Common myeloid progenitor, CD34-positive (primary cell): ENCODE measurements around the gene CIBAR2.

Experiments
- CTCF ChIA-PET: fragments of 350-600 bp; sonication (Branson Sonifier 250); formaldehyde crosslinking; loops from one replicate; lab custom pipeline; 2021; ENCODE audit warnings: antibody characterized with exemption; lab: Charles Lee
- POLR2A ChIA-PET: fragments of 350-600 bp; sonication (Branson Sonifier 250); formaldehyde crosslinking; loops from one replicate; lab custom pipeline; 2021; ENCODE audit warnings: antibody characterized with exemption; lab: Charles Lee
- DNase-seq, 3 donors: peaks; one replicate each; pipeline versions ENCODE4 v3.0.0 to v3.0.0-alpha.2; 2013
- H3K27ac ChIP-seq, 2 experiments: 1 replicate in 1 of 2; 2 replicates in 1 of 2; pipeline ENCODE4 v1.7.0; 2013; ENCODE audit warnings: inconsistent platforms in 2 of 2, low read length in 2 of 2, mild to moderate bottlenecking in 2 of 2, low read depth in 1 of 2, moderate library complexity in 1 of 2; ENCODE audit not compliant: severe bottlenecking in 2 of 2, insufficient read depth in 1 of 2, poor library complexity in 1 of 2
- H3K27me3 ChIP-seq, 5 experiments: replicated peaks in 2 of 5; 1 replicate in 3 of 5; 2 replicates in 2 of 5; pipeline versions ENCODE4 v1.6.1 to v1.7.0; 2013; ENCODE audit warnings: low read length in 4 of 5, mild to moderate bottlenecking in 2 of 5, moderate library complexity in 2 of 5, inconsistent platforms in 1 of 5; ENCODE audit not compliant: insufficient read depth in 5 of 5, control insufficient read depth in 4 of 5
- H3K36me3 ChIP-seq, 4 experiments: 1 replicate in 2 of 4; 2 replicates in 2 of 4; pipeline versions ENCODE4 v1.6.1 to v1.7.0; 2013; ENCODE audit warnings: low read length in 3 of 4, control low read depth in 1 of 4, mild to moderate bottlenecking in 1 of 4; ENCODE audit not compliant: control insufficient read depth in 4 of 4, insufficient read depth in 4 of 4
- H3K4me1 ChIP-seq, 4 experiments: 1 replicate in 3 of 4; 2 replicates in 1 of 4; pipeline versions ENCODE4 v1.6.1 to v1.7.1; 2013; ENCODE audit warnings: low read length in 3 of 4, mild to moderate bottlenecking in 3 of 4, control low read depth in 1 of 4, inconsistent platforms in 1 of 4, moderate library complexity in 1 of 4; ENCODE audit not compliant: control insufficient read depth in 4 of 4, insufficient read depth in 4 of 4; ENCODE audit errors: control extremely low read depth in 1 of 4
- H3K4me3 ChIP-seq, 7 experiments: 1 replicate in 4 of 7; 2 replicates in 3 of 7; pipeline versions ENCODE4 v1.5.1 to v1.7.0; 2013; ENCODE audit warnings: mild to moderate bottlenecking in 7 of 7, low read length in 6 of 7, moderate library complexity in 6 of 7, inconsistent platforms in 2 of 7, low read depth in 2 of 7, control low read depth in 1 of 7; ENCODE audit not compliant: insufficient read depth in 4 of 7, control insufficient read depth in 1 of 7; ENCODE audit errors: extremely low read depth in 1 of 7
- H3K9me3 ChIP-seq, 5 experiments: 1 replicate in 4 of 5; 2 replicates in 1 of 5; pipeline versions ENCODE4 v1.6.1 to v1.7.1; 2013; ENCODE audit warnings: low read length in 4 of 5, mild to moderate bottlenecking in 2 of 5, inconsistent platforms in 1 of 5, low read depth in 1 of 5, moderate library complexity in 1 of 5; ENCODE audit not compliant: control insufficient read depth in 4 of 5, insufficient read depth in 2 of 5; ENCODE audit errors: control extremely low read depth in 1 of 5
- WGBS: methylation state at CpG from one replicate; pipeline ENCODE4 v1.1.5; 2013; ENCODE audit not compliant: insufficient coverage; 5-methylcytosine and 5-hydroxymethylcytosine counted together

Gene CIBAR2

DNA sequence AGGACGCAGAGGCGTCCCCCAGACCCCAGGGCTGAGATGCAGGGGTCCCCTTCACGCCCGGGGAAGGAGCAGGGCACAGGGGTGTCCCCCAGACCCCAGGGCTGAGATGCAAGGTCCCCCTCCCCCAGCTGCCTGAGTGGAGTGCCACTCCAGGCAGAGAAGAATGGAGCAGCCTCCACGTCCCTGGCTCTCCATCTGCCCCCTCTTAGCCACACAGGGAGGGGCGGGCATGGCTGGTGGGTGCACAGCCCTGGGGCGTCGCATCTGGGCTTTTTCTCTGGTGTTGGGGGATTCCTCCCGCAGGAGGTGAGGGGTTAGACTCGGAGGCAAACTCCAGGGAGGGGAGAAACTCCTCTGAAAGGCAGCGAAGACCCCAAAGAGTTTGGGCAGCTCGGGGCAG, 17.5 kb downstream of the CIBAR2 start:
- H3K27me3 ChIP-seq = no peaks in the 10 kb centered on the region
- no peak overlapping the region for H3K4me3 ChIP-seq
- DNase-seq = no peak
- H3K36me3 ChIP-seq = no peaks in the 10 kb centered on the region
- ChIA-PET CTCF (no interaction called here), POLR2A (no interaction called here)
- no peaks in the 10 kb centered on the region for H3K9me3 ChIP-seq
- H3K27ac ChIP-seq = no peak overlapping the region
- H3K4me1 ChIP-seq = peaks cover 0 to 18% (median 2%) of the 10 kb centered on the region in 4 experiments
- 94% methylated on average over 10 of the region's 12 CpGs for WGBS

DNA sequence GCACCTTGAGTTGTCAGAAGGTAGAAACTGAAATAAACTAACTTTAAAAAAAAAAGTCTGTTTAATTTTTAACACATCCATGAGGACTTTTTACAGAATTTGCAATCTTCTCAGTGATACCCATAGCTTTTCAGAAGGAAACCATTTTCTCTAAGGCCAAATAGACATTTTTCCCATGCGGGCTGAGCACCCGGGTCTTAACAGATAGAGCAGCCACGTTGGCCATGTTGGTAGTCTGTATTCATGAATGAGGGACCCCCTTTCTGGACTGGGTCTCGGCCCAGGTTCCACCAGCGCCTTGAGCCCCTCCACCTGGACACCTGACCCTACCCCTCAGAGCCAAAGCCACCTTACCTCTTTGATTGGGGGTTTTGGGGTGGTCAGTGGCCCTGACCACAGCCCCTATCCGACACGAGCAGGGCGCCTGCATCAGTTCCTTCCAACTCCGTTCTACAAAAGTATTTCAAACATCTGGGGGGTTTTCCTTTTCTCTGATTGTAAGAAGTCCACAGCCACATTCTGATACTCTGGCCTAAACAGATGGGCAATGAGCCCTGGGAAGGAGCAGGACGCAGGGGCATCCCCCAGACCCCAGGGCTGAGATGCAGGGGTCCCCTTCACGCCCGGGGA, 18.0 kb downstream of the CIBAR2 start:
- Histone ChIP-seq H3K9me3 (no peaks in the 10 kb centered on the region), H3K36me3 (no peaks in the 10 kb centered on the region), H3K27me3 (no peaks in the 10 kb centered on the region), H3K4me3 (no peak overlapping the region), H3K4me1 (peaks cover 0 to 18% (median 2%) of the 10 kb centered on the region in 4 experiments), H3K27ac (no peak overlapping the region)
- ChIA-PET POLR2A (no interaction called here), CTCF (interaction anchor here (0.6 kb wide), 1 partner anchor 240 kb away, joined by 4 read pairs; no protein-coding TSS in a partner anchor)
- no peak for DNase-seq
- WGBS = 99% methylated on average over 10 of the region's 12 CpGs

DNA sequence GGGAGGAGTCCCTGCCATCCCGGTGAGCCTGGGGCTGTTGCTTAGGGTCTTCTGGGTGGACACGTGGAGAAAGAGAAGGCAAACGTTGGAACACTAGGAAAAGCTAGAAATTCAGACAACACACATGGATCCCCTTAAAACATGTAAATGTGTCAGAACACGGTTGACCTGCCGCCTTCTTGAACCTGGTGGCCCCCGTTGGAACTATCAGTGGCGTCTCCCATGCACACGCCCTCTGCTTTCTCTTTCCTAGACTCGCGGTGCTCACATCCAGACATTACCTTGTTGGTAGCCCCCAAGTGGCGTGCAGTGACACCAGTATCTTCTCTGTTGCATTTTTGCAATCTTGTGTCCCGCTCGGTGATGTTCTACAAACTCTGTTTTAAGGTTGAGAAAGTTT, 18.6 kb downstream of the CIBAR2 start:
- no peaks in the 10 kb centered on the region for H3K27me3 ChIP-seq
- H3K36me3 ChIP-seq = no peaks in the 10 kb centered on the region
- CTCF ChIA-PET = no interaction called here
- H3K9me3 ChIP-seq = no peaks in the 10 kb centered on the region
- 93% methylated on average over 12 of the region's 13 CpGs for WGBS
- peaks cover 0 to 20% (median 2%) of the 10 kb centered on the region in 4 experiments for H3K4me1 ChIP-seq
- POLR2A ChIA-PET = no interaction called here
- H3K27ac ChIP-seq = no peak overlapping the region
- no peak overlapping the region for H3K4me3 ChIP-seq
- DNase-seq = no peak

DNA sequence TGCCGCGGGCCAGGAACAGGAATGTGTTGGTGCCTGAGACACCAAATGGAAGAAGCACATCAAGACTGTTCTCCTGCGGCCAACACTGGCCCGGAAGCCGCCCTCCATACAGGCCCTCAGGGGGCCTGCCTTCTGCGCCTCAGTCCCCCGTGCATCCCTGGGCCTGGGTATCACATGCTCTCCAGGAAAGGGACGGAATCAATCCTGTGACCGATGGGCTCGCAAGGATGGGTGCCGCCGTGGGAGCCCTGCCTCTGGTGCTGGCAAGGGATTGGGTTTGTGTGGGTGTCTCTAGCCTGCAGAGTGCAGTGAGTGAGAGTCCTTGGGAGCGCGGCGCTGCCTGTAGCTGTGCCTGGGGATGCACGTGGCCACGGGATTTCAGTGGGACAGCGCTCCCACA, 19.4 kb downstream of the CIBAR2 start:
- Histone ChIP-seq H3K4me1 (peaks cover 0 to 20% (median 2%) of the 10 kb centered on the region in 4 experiments), H3K4me3 (no peak overlapping the region), H3K9me3 (no peaks in the 10 kb centered on the region), H3K27me3 (no peaks in the 10 kb centered on the region), H3K36me3 (no peaks in the 10 kb centered on the region), H3K27ac (no peak overlapping the region)
- 93% methylated on average over 12 of the region's 18 CpGs for WGBS
- ChIA-PET POLR2A (no interaction called here), CTCF (no interaction called here)
- DNase-seq = no peak

DNA sequence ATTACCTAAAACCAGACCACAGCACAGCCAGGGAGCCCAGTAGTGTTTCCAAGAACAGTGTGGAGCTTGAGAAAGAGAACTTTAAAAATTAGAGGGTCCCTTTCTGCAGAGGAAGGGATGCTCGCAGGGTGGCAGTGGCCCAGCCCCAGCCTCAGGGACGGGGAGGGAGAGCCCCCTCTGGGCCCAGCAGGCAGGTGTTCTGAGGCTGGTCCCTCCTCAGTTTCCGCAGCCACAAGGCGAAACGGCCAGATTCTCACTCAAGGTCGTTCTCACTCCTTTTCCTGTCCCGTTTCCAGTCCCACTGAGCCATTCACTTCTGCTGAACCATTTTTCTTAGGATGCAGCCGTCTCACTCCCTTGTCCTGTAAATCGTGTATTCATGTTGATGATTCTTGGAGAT, 20.0 kb downstream of the CIBAR2 start:
- Histone ChIP-seq H3K27ac (no peak overlapping the region), H3K4me1 (peaks cover 0 to 20% (median 2%) of the 10 kb centered on the region in 4 experiments), H3K4me3 (no peak overlapping the region), H3K27me3 (no peaks in the 10 kb centered on the region), H3K9me3 (no peaks in the 10 kb centered on the region), H3K36me3 (no peaks in the 10 kb centered on the region)
- POLR2A ChIA-PET = interaction anchor here (0.6 kb wide), 1 partner anchor 30 kb away, joined by 4 read pairs; no protein-coding TSS in a partner anchor
- 94% methylated on average over 8 of the region's 9 CpGs for WGBS
- DNase-seq = no peak
- CTCF ChIA-PET = interaction anchor here (1.3 to 1.7 kb wide), 3 partner anchors 9 to 110 kb away, joined by 6 to 7 read pairs (median 6); no protein-coding TSS in a partner anchor

DNA sequence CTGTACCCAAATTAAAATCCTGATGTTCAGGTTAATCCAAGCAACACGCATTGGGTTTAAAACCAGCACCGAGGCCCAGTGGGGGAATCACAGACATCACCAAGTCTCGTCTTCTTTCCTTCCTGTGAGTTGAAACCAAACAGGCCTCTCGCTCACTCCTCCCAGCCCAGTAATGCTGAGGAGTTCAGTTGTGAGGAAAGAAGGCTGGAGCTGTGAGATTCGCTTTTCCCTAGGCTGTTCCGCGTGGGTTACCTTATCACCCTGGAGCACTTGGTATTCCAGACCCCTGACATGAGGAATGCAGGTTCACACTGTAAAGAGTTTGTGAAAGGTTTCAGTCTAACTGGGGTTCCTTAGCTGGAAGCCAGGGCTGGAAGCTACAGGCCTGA, 20.8 kb downstream of the CIBAR2 start:
- no peak for DNase-seq
- Histone ChIP-seq H3K4me1 (peaks cover 0 to 25% (median 5%) of the 10 kb centered on the region in 4 experiments), H3K9me3 (no peaks in the 10 kb centered on the region), H3K27ac (no peak overlapping the region), H3K27me3 (no peaks in the 10 kb centered on the region), H3K4me3 (no peak overlapping the region), H3K36me3 (no peaks in the 10 kb centered on the region)
- 73% methylated on average over 3 of the region's 7 CpGs for WGBS
- POLR2A ChIA-PET = no interaction called here
- CTCF ChIA-PET = interaction anchor here (0.8 to 2.3 kb wide), 7 partner anchors 9 to 120 kb away, joined by 3 to 7 read pairs (median 6); partner anchors contain the start of gene KIAA0513

DNA sequence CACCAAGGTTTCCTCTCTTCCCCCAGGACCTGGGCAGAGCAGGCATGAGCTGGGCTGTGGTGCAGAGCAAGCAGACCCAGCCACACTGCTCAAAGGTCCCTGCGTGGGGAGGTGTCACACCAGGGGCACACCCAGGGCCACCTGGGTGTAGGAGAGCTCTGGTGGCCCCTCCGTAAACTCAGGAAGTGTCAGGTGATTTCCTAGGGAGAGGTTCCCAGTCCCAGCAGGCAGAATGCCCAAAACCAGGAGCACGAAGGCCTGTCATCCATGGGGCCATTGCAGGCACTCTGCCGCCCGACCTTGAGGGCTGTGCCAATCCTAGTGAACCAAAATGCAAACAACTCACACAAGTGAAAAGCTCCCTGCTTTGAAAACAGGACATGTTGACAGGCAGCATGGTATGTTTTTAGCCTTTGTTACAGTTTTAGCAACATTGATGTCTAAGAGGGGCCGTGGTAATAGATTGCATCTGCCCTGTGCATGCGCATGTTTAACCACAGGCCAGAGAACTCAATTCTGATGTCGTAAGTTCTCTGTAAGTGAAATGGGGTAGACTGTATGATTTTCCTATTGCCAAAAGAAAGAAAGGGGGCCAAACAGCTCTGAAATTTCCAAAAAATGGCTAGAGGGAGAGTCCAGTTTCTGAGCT, 21.3 kb downstream of the CIBAR2 start:
- Histone ChIP-seq H3K27ac (no peak overlapping the region), H3K4me1 (peaks cover 0 to 27% (median 6%) of the 10 kb centered on the region in 4 experiments), H3K9me3 (no peaks in the 10 kb centered on the region), H3K27me3 (no peaks in the 10 kb centered on the region), H3K4me3 (no peak overlapping the region), H3K36me3 (no peaks in the 10 kb centered on the region)
- ChIA-PET POLR2A (no interaction called here), CTCF (interaction anchor here (0.8 to 2.3 kb wide), 9 partner anchors 10 to 120 kb away, joined by 3 to 7 read pairs (median 4); partner anchors contain the start of gene KIAA0513)
- 87% methylated on average over 5 of the region's 8 CpGs for WGBS
- DNase-seq = peak in 1 of 3 donors; percentile 36
